Stimulated activated CD8-positive, alpha-beta memory T cell treated with anti-CD3 and anti-CD28 coated beads, Interleukin-7, amount 100 ng/mL, for 24 hours (primary cell): Measurements from ENCODE around the gene EGFR.

ENCODE experiments used
- DNase-seq: peaks from one replicate; pipeline ENCODE4 v3.0.0-alpha.2; 2020; ENCODE audit warnings: low read depth

Gene EGFR

GRCh38 chr7:55190511-55191160 lies 171.8 kb downstream of the EGFR start:
- DNase-seq, result no peak

- no peak for DNase-seq
Observed at GRCh38 chr7:55191161-55191925, 172.5 kb downstream of the EGFR start.

- DNase-seq, result no peak
Observed at GRCh38 chr7:55191926-55192692, 173.3 kb downstream of the EGFR start.

GRCh38 chr7:55192723-55193122 lies 173.9 kb downstream of the EGFR start:
- DNase-seq, result no peak

GRCh38 chr7:55193245-55193644 lies 174.4 kb downstream of the EGFR start:
- DNase-seq, result no peak

GRCh38 chr7:55194522-55194921 lies 175.7 kb downstream of the EGFR start:
- no peak for DNase-seq

GRCh38 chr7:55198634-55199392 lies 180.0 kb downstream of the EGFR start:
- no peak for DNase-seq

- no peak for DNase-seq
Observed at GRCh38 chr7:55199418-55199817, 180.6 kb downstream of the EGFR start.

- DNase-seq, result no peak
Observed at GRCh38 chr7:55200441-55200840, 181.6 kb downstream of the EGFR start.

- DNase-seq, result no peak
Observed at GRCh38 chr7:55202150-55202913, 183.5 kb downstream of the EGFR start.

- DNase-seq, result no peak
Observed at GRCh38 chr7:55203300-55203699, 184.5 kb downstream of the EGFR start.

GRCh38 chr7:55205124-55205955 lies 186.5 kb downstream of the EGFR start:
- no peak for DNase-seq

- DNase-seq, result no peak
Observed at GRCh38 chr7:55206235-55207029, 187.6 kb downstream of the EGFR start.

- DNase-seq, result no peak
Observed at GRCh38 chr7:55207436-55208125, 188.8 kb downstream of the EGFR start.

- no peak for DNase-seq
Observed at GRCh38 chr7:55209366-55209765, 190.5 kb downstream of the EGFR start.

GRCh38 chr7:55210176-55210575 lies 191.4 kb downstream of the EGFR start:
- DNase-seq, result no peak

GRCh38 chr7:55210716-55211115 lies 191.9 kb downstream of the EGFR start:
- no peak for DNase-seq

GRCh38 chr7:55211726-55212125 lies 192.9 kb downstream of the EGFR start:
- no peak for DNase-seq

- DNase-seq, result no peak
Observed at GRCh38 chr7:55212176-55212575, 193.4 kb downstream of the EGFR start.
